Loucy (cell line): ENCODE results near the gene PTPRC.

Source experiments
- EZH2phosphoT487 ChIP-seq: fragments of 200-600 bp; IDR thresholded peaks from 2 replicates; pipeline ENCODE4 v1.6.1; 2018; ENCODE audit warnings: antibody characterized with exemption, mild to moderate bottlenecking, moderate library complexity, borderline replicate concordance
- TF ChIP-seq, protein P1 (sequence below): fragments of 200-600 bp; sonication (generic); conservative IDR thresholded peaks from 2 replicates; pipeline ENCODE4 v1.5.1; 2014; ENCODE audit warnings: mild to moderate bottlenecking, antibody characterized with exemption, low read length

DNA sequence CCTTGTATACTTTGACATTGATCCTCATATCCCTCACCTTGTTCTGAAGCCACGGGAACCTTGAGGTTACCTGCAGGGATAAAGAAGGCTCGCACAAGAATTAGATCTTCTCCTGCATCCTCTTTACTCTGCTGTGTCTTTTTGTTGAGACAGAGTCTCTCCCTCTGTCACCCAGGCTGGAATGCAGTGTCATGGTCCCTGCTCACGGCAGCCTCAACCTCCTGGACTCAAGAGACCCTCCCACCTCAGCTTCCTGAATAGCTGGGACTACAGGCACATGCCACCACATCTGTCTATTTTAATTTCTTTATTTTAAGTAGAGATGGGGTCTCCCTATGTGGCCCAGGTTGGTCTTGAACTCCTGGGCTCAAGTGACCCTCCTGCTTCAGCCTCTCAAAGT, 134.7 kb downstream of the PTPRC start:
- TF ChIP-seq, protein P1, sequence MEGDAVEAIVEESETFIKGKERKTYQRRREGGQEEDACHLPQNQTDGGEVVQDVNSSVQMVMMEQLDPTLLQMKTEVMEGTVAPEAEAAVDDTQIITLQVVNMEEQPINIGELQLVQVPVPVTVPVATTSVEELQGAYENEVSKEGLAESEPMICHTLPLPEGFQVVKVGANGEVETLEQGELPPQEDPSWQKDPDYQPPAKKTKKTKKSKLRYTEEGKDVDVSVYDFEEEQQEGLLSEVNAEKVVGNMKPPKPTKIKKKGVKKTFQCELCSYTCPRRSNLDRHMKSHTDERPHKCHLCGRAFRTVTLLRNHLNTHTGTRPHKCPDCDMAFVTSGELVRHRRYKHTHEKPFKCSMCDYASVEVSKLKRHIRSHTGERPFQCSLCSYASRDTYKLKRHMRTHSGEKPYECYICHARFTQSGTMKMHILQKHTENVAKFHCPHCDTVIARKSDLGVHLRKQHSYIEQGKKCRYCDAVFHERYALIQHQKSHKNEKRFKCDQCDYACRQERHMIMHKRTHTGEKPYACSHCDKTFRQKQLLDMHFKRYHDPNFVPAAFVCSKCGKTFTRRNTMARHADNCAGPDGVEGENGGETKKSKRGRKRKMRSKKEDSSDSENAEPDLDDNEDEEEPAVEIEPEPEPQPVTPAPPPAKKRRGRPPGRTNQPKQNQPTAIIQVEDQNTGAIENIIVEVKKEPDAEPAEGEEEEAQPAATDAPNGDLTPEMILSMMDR: no peak
- no peak for TF ChIP-seq EZH2phosphoT487
